GM12875 (cell line): Measurements from ENCODE around the gene FAM20C.

Experiments used
- H3K4me3 ChIP-seq: one replicate; pipeline ENCODE4 v1.5.1; 2011; ENCODE audit warnings: low read depth, low read length, control low read depth
- CTCF ChIP-seq: IDR thresholded peaks from 2 replicates; pipeline ENCODE4 v1.5.1; 2011; ENCODE audit warnings: low read depth, mild to moderate bottlenecking, control low read depth, inconsistent platforms, low read length, moderate library complexity, borderline replicate concordance; ENCODE audit not compliant: insufficient read depth

Gene FAM20C

GRCh38 chr7:164882-165660 is 27.3 kb upstream of the FAM20C start:
- H3K4me3 ChIP-seq: no peak overlapping the region
- no peak for TF ChIP-seq CTCF

GRCh38 chr7:165661-166337 is 26.6 kb upstream of the FAM20C start:
- H3K4me3 ChIP-seq: no peak overlapping the region
- TF ChIP-seq CTCF: no peak

- no peak for TF ChIP-seq CTCF
- no peak overlapping the region for H3K4me3 ChIP-seq
Observed at GRCh38 chr7:166338-167060, 25.9 kb upstream of the FAM20C start.

- H3K4me3 ChIP-seq: no peak overlapping the region
- no peak for TF ChIP-seq CTCF
Observed at GRCh38 chr7:167090-167855, 25.1 kb upstream of the FAM20C start.

GRCh38 chr7:167976-168791 is 24.2 kb upstream of the FAM20C start:
- H3K4me3 ChIP-seq: no peak overlapping the region
- no peak for TF ChIP-seq CTCF

GRCh38 chr7:169276-170172 is 22.8 kb upstream of the FAM20C start:
- no peak for TF ChIP-seq CTCF
- no peak overlapping the region for H3K4me3 ChIP-seq
